Smooth muscle cell (in vitro differentiated cells): Measurements from ENCODE around the gene CASP4. TPM values are rescaled to one million over a fixed set of nuclear protein-coding genes. Genes with fewer than 3 reads are reported as not detected.

Experiments
- DNase-seq: peaks from one replicate; lab custom pipeline; 2025; ENCODE audit not compliant: unreplicated experiment; lab: John Stamatoyannopoulos, UW
- H2AFZ ChIP-seq: fragments of 200-600 bp; sonication (generic); 2 replicates; pipeline ENCODE4 v1.6.0; 2016; ENCODE audit warnings: antibody characterized with exemption, low read depth, mild to moderate bottlenecking
- H3F3A ChIP-seq: fragments of 200-600 bp; sonication (generic); 2 replicates; pipeline ENCODE4 v1.6.0; 2017; ENCODE audit warnings: antibody characterized with exemption, low read depth
- H3K27ac ChIP-seq: fragments of 200-600 bp; sonication (generic); 2 replicates; pipeline ENCODE4 v1.5.1; 2016; ENCODE audit warnings: low read depth, mild to moderate bottlenecking
- H3K27me3 ChIP-seq: fragments of 200-600 bp; sonication (generic); 2 replicates; pipeline ENCODE4 v1.6.1; 2016; ENCODE audit warnings: low read depth, mild to moderate bottlenecking
- H3K36me3 ChIP-seq: fragments of 200-600 bp; sonication (generic); 2 replicates; pipeline ENCODE4 v1.5.1; 2016; ENCODE audit warnings: low read depth
- H3K4me1 ChIP-seq: fragments of 200-600 bp; sonication (generic); 2 replicates; pipeline ENCODE4 v1.5.1; 2016; ENCODE audit warnings: low read depth
- H3K4me2 ChIP-seq: fragments of 200-600 bp; sonication (generic); 2 replicates; pipeline ENCODE4 v1.6.0; 2016; ENCODE audit warnings: mild to moderate bottlenecking
- H3K4me3 ChIP-seq: fragments of 200-600 bp; sonication (generic); 2 replicates; pipeline ENCODE4 v1.5.1; 2016; ENCODE audit warnings: mild to moderate bottlenecking
- H3K79me2 ChIP-seq: fragments of 200-600 bp; sonication (generic); 2 replicates; pipeline ENCODE4 v1.6.0; 2016; ENCODE audit warnings: low read depth, mild to moderate bottlenecking
- H3K9ac ChIP-seq: fragments of 200-600 bp; sonication (generic); 2 replicates; pipeline ENCODE4 v1.6.0; 2016; ENCODE audit warnings: low read depth
- H3K9me3 ChIP-seq: fragments of 200-600 bp; sonication (generic); replicated peaks from 2 replicates; pipeline ENCODE4 v1.5.1; 2016; ENCODE audit warnings: low read depth
- H4K20me1 ChIP-seq: fragments of 200-600 bp; sonication (generic); 2 replicates; pipeline ENCODE4 v1.6.0; 2016; ENCODE audit warnings: low read depth
- WGBS: methylation state at CpG from one replicate; pipeline ENCODE4 v1.1.7; 2016; ENCODE audit warnings: low lambda C conversion rate; 5-methylcytosine and 5-hydroxymethylcytosine counted together
- polyA plus RNA-seq: library from polyadenylated mRNA; unstranded; fragments of >200 nt; fragmentation: Nextera tagmentation; extraction: Ambion mirVana; gene quantifications from 2 replicates; pipeline ENCODE4 v1.2.1, GENCODE V29; 2016
- total RNA-seq: library from RNA; depleted of rRNA; stranded (reverse); fragments of >200 nt; gene quantifications from 2 replicates; pipeline ENCODE4 v1.2.3, GENCODE V29; 2014
- TF ChIP-seq, protein P1 (sequence below): fragments of 200-600 bp; sonication (generic); IDR thresholded peaks from 2 replicates; pipeline ENCODE4 v1.5.1; 2017; ENCODE audit warnings: borderline replicate concordance, mild to moderate bottlenecking, antibody characterized with exemption; ENCODE audit not compliant: insufficient read depth, poor library complexity, severe bottlenecking

The CASP4 gene
- total and polyA plus RNA-seq, 2 experiments from 2014 or later, result 8.8 to 36.3 TPM

DNA sequence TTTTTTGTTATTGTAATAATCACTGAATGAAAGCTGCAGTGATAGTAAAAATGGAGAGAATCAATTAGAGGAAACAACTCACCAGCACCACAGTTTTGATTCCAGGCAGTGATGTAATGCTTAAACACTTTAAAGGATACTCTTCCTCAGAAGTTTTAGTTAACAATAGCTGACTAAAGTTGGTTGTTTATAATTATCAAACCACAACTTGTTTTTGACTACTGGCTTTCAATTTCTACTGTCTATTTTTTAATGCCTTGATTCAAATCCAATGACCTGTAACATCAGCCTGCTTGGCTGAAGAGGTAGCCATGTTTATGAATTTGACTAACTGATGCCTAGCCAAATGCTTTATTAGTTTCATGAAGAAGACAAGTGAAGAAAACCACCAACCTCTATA is 51.9 kb downstream of the CASP4 start:
- Histone ChIP-seq H3K36me3 (no peaks in the 10 kb centered on the region), H4K20me1 (no peaks in the 10 kb centered on the region), H3K79me2 (no peaks in the 10 kb centered on the region), H2AFZ (no peak overlapping the region), H3K4me2 (no peak overlapping the region), H3K27ac (no peak overlapping the region), H3K9me3 (no peaks in the 10 kb centered on the region), H3F3A (no peaks in the 10 kb centered on the region), H3K4me1 (no peaks in the 10 kb centered on the region), H3K4me3 (no peak overlapping the region), H3K27me3 (no peaks in the 10 kb centered on the region), H3K9ac (no peak overlapping the region)
- no peak for DNase-seq
- TF ChIP-seq, protein P1, sequence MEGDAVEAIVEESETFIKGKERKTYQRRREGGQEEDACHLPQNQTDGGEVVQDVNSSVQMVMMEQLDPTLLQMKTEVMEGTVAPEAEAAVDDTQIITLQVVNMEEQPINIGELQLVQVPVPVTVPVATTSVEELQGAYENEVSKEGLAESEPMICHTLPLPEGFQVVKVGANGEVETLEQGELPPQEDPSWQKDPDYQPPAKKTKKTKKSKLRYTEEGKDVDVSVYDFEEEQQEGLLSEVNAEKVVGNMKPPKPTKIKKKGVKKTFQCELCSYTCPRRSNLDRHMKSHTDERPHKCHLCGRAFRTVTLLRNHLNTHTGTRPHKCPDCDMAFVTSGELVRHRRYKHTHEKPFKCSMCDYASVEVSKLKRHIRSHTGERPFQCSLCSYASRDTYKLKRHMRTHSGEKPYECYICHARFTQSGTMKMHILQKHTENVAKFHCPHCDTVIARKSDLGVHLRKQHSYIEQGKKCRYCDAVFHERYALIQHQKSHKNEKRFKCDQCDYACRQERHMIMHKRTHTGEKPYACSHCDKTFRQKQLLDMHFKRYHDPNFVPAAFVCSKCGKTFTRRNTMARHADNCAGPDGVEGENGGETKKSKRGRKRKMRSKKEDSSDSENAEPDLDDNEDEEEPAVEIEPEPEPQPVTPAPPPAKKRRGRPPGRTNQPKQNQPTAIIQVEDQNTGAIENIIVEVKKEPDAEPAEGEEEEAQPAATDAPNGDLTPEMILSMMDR, result no peak

- H3K27ac ChIP-seq, result no peak overlapping the region
- DNase-seq, result no peak
- TF ChIP-seq, protein P1, result no peak
- H3K4me2 ChIP-seq, result no peak overlapping the region
- H3K4me1 ChIP-seq, result no peaks in the 10 kb centered on the region
- no peak overlapping the region for H3K4me3 ChIP-seq
- WGBS, result 86% methylated on average over 3 of the region's 3 CpGs
- no peaks in the 10 kb centered on the region for H3K36me3 ChIP-seq
- H3K79me2 ChIP-seq, result no peaks in the 10 kb centered on the region
- no peaks in the 10 kb centered on the region for H3F3A ChIP-seq
- no peak overlapping the region for H3K9ac ChIP-seq
- no peaks in the 10 kb centered on the region for H4K20me1 ChIP-seq
- no peak overlapping the region for H2AFZ ChIP-seq
- H3K27me3 ChIP-seq, result no peaks in the 10 kb centered on the region
- H3K9me3 ChIP-seq, result no peaks in the 10 kb centered on the region
Measured at GRCh38 chr11:104912102-104912501, 56.3 kb downstream of the CASP4 start.

- Histone ChIP-seq H3K4me3 (no peak overlapping the region), H3K27me3 (no peaks in the 10 kb centered on the region), H3K9me3 (no peaks in the 10 kb centered on the region), H3K27ac (no peak overlapping the region), H3K4me2 (no peak overlapping the region), H3K36me3 (no peaks in the 10 kb centered on the region), H2AFZ (no peak overlapping the region), H4K20me1 (no peaks in the 10 kb centered on the region), H3K9ac (no peak overlapping the region), H3K79me2 (no peaks in the 10 kb centered on the region), H3K4me1 (no peaks in the 10 kb centered on the region), H3F3A (no peaks in the 10 kb centered on the region)
- DNase-seq, result no peak
- 90% methylated on average over 3 of the region's 3 CpGs for WGBS
- TF ChIP-seq, protein P1, result no peak
Measured at GRCh38 chr11:104908186-104908531, 60.2 kb downstream of the CASP4 start.

DNA sequence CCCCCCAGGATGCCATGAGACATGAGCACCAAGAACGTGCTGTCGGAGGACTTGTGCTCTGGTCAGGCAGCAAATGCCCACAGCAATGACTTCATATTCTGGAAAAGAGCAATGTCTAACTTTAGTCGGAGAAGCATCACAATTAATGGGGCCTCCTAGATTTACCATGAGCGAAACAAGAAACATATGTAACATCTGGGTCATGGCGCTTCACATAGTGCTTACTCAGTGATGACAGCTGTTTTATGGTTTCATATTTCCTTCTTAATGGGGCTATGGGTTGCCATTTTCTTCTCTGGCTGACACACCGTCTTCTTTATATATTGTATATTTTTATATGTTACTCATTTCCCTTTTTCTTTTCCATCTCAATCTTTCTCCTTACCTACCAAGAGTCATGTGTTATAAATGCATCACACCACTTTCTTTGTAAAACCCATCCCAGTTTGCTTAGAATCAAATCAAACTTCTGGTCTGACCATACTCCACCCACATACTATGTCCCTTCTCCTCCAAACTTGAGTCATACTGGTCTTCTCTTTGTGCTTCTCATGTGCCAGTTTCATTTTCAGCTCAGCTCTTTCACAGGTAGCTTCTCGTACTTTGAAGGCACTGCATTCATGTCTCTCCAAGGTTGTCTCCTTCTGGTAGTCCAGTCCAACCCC is 60.7 kb downstream of the CASP4 start:
- H3K27me3 ChIP-seq, result no peaks in the 10 kb centered on the region
- no peaks in the 10 kb centered on the region for H3K79me2 ChIP-seq
- no peaks in the 10 kb centered on the region for H4K20me1 ChIP-seq
- H3K4me2 ChIP-seq, result no peak overlapping the region
- DNase-seq, result no peak
- H3K4me3 ChIP-seq, result no peak overlapping the region
- H3F3A ChIP-seq, result no peaks in the 10 kb centered on the region
- H3K36me3 ChIP-seq, result no peaks in the 10 kb centered on the region
- H3K27ac ChIP-seq, result no peak overlapping the region
- H3K9me3 ChIP-seq, result no peaks in the 10 kb centered on the region
- no peak overlapping the region for H2AFZ ChIP-seq
- H3K4me1 ChIP-seq, result no peaks in the 10 kb centered on the region
- 81% methylated on average over 7 of the region's 7 CpGs for WGBS
- no peak overlapping the region for H3K9ac ChIP-seq
- TF ChIP-seq, protein P1, result no peak
